Smooth muscle cell (in vitro differentiated cells): ENCODE measurements around the gene GPR85. TPM values are rescaled to one million over a fixed set of nuclear protein-coding genes. Genes with fewer than 3 reads are reported as not detected.

Experiments used
- DNase-seq: peaks from one replicate; lab custom pipeline; 2025; ENCODE audit not compliant: unreplicated experiment; lab: John Stamatoyannopoulos, UW
- H2AFZ ChIP-seq: fragments of 200-600 bp; sonication (generic); 2 replicates; pipeline ENCODE4 v1.6.0; 2016; ENCODE audit warnings: antibody characterized with exemption, low read depth, mild to moderate bottlenecking
- H3F3A ChIP-seq: fragments of 200-600 bp; sonication (generic); 2 replicates; pipeline ENCODE4 v1.6.0; 2017; ENCODE audit warnings: antibody characterized with exemption, low read depth
- H3K27ac ChIP-seq: fragments of 200-600 bp; sonication (generic); 2 replicates; pipeline ENCODE4 v1.5.1; 2016; ENCODE audit warnings: low read depth, mild to moderate bottlenecking
- H3K27me3 ChIP-seq: fragments of 200-600 bp; sonication (generic); 2 replicates; pipeline ENCODE4 v1.6.1; 2016; ENCODE audit warnings: low read depth, mild to moderate bottlenecking
- H3K36me3 ChIP-seq: fragments of 200-600 bp; sonication (generic); 2 replicates; pipeline ENCODE4 v1.5.1; 2016; ENCODE audit warnings: low read depth
- H3K4me1 ChIP-seq: fragments of 200-600 bp; sonication (generic); 2 replicates; pipeline ENCODE4 v1.5.1; 2016; ENCODE audit warnings: low read depth
- H3K4me2 ChIP-seq: fragments of 200-600 bp; sonication (generic); 2 replicates; pipeline ENCODE4 v1.6.0; 2016; ENCODE audit warnings: mild to moderate bottlenecking
- H3K4me3 ChIP-seq: fragments of 200-600 bp; sonication (generic); 2 replicates; pipeline ENCODE4 v1.5.1; 2016; ENCODE audit warnings: mild to moderate bottlenecking
- H3K79me2 ChIP-seq: fragments of 200-600 bp; sonication (generic); 2 replicates; pipeline ENCODE4 v1.6.0; 2016; ENCODE audit warnings: low read depth, mild to moderate bottlenecking
- H3K9ac ChIP-seq: fragments of 200-600 bp; sonication (generic); 2 replicates; pipeline ENCODE4 v1.6.0; 2016; ENCODE audit warnings: low read depth
- H3K9me3 ChIP-seq: fragments of 200-600 bp; sonication (generic); replicated peaks from 2 replicates; pipeline ENCODE4 v1.5.1; 2016; ENCODE audit warnings: low read depth
- H4K20me1 ChIP-seq: fragments of 200-600 bp; sonication (generic); 2 replicates; pipeline ENCODE4 v1.6.0; 2016; ENCODE audit warnings: low read depth
- CTCF ChIP-seq: fragments of 200-600 bp; sonication (generic); IDR thresholded peaks from 2 replicates; pipeline ENCODE4 v1.5.1; 2017; ENCODE audit warnings: borderline replicate concordance, mild to moderate bottlenecking, antibody characterized with exemption; ENCODE audit not compliant: insufficient read depth, poor library complexity, severe bottlenecking
- WGBS: methylation state at CpG from one replicate; pipeline ENCODE4 v1.1.7; 2016; ENCODE audit warnings: low lambda C conversion rate; 5-methylcytosine and 5-hydroxymethylcytosine counted together
- polyA plus RNA-seq: library from polyadenylated mRNA; unstranded; fragments of >200 nt; fragmentation: Nextera tagmentation; extraction: Ambion mirVana; gene quantifications from 2 replicates; pipeline ENCODE4 v1.2.1, GENCODE V29; 2016
- total RNA-seq: library from RNA; depleted of rRNA; stranded (reverse); fragments of >200 nt; gene quantifications from 2 replicates; pipeline ENCODE4 v1.2.3, GENCODE V29; 2014

The GPR85 gene
- total and polyA plus RNA-seq, 2 experiments from 2014 or later: 0.93 to 1.9 TPM

DNA sequence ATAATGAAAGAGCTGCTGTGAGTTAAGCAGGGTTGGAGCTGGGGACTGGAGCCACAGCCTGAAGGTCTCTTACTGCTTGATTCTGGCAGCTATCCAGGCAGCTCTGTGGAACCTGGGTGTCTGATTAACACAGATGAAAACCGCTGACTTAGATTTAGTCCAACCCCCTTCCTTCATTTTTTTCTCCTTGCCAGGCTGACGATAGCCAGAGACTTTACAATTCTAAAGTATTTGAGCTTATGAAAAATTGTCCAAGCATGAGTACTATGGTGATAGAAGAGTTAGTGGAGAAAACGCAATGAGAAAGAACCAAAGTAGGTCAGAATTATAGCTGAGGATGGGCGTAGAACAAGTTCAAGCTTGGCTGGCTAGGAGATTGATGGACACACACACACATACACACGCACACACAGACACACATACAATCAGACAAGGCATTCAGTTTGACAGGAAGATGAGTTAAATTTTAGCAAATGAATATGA lies 13.5 kb upstream of the GPR85 start:
- H3K36me3 ChIP-seq: no peaks in the 10 kb centered on the region
- no peaks in the 10 kb centered on the region for H4K20me1 ChIP-seq
- peak overlapping the region; percentile 34 for H2AFZ ChIP-seq
- no peaks in the 10 kb centered on the region for H3K79me2 ChIP-seq
- H3K4me1 ChIP-seq: peaks cover 8% of the 10 kb centered on the region
- WGBS: 46% methylated on average over 5 of the region's 5 CpGs
- TF ChIP-seq CTCF: no peak
- H3K27ac ChIP-seq: peak overlapping the region; percentile 78
- peak; percentile 2 for DNase-seq
- H3K4me2 ChIP-seq: peak overlapping the region; percentile 65
- no peaks in the 10 kb centered on the region for H3K9me3 ChIP-seq
- no peaks in the 10 kb centered on the region for H3F3A ChIP-seq
- H3K4me3 ChIP-seq: peak overlapping the region; percentile 12
- H3K27me3 ChIP-seq: no peaks in the 10 kb centered on the region
- H3K9ac ChIP-seq: peak overlapping the region; percentile 39

DNA sequence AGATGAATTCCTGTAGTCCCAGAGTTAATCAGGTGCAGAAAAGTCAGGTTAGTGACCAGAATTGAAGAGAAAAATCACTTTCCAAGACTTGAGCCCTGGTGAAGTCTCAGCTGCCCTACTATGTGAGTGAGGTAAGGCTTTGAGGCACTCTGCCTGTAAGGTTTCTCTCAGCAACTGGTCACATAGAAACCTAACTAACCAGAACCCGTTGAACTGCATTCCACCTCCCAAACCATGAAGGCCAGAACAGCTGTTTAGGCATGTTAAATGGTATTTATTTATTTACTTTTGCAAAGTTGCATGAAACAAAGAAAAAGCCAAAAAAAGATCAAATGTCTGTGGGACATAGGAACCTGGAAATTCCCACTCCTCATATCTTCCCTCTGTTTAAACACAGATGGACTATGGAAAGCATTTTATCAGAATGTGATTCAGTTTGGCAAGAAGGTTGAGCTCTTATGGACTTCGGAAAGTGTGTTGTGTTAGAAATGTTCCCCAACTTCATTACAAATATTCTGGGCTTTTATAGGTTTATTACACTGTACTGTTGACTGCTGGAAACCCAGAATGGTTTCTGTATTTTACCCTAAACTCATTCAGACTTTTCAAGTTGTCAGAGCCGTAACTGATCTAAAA lies 12.8 kb upstream of the GPR85 start:
- H4K20me1 ChIP-seq: no peaks in the 10 kb centered on the region
- peak overlapping the region; percentile 39 for H3K9ac ChIP-seq
- H3K79me2 ChIP-seq: no peaks in the 10 kb centered on the region
- no peak for TF ChIP-seq CTCF
- H3K9me3 ChIP-seq: no peaks in the 10 kb centered on the region
- no peak for DNase-seq
- no peaks in the 10 kb centered on the region for H3K27me3 ChIP-seq
- H3K4me1 ChIP-seq: peaks cover 8% of the 10 kb centered on the region
- peak overlapping the region; percentile 78 for H3K27ac ChIP-seq
- H3K36me3 ChIP-seq: no peaks in the 10 kb centered on the region
- no peaks in the 10 kb centered on the region for H3F3A ChIP-seq
- peak overlapping the region; percentile 65 for H3K4me2 ChIP-seq
- peak overlapping the region; percentile 12 for H3K4me3 ChIP-seq
- H2AFZ ChIP-seq: peak overlapping the region; percentile 34
- 53% methylated on average over 3 of the region's 3 CpGs for WGBS

DNA sequence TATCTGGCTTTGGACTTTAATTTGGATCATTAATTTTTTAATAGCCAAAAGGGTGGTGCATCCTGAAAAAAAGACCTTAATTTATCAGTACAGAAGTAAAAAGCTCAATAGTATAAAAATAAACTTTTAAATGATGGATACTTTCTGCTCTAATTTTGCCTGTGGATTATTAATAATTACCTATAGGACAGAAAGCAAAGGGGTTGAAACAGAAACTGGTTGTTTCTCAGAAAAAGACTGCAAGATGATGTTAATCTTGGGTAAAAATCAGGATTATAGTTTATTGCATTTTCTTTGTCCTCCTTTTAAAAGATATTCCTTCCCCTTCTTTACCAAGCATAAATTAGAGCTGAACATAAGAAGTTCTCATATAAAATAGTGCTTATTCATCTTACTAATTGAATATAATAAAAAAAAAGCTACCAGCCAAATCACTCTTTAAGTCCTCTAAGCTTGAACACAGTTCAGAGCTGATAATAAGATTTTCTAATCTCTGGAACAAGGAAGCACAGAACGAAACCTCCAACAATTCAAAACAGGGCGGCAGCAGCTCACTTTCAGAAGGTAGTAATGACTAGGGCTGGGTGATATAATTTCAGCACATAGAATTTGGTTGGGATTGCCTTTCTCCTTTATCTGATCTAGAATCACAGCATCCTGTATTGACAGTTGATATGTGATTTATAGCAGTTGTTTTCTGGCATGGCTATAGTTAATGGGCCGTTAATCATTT lies 8.1 kb upstream of the GPR85 start:
- H3K36me3 ChIP-seq: no peaks in the 10 kb centered on the region
- no peak for DNase-seq
- H4K20me1 ChIP-seq: no peaks in the 10 kb centered on the region
- H3K9ac ChIP-seq: no peak overlapping the region
- no peaks in the 10 kb centered on the region for H3K27me3 ChIP-seq
- H2AFZ ChIP-seq: no peak overlapping the region
- no peaks in the 10 kb centered on the region for H3K9me3 ChIP-seq
- peaks cover 6% of the 10 kb centered on the region for H3K4me1 ChIP-seq
- no peak overlapping the region for H3K4me3 ChIP-seq
- no peak overlapping the region for H3K27ac ChIP-seq
- H3K79me2 ChIP-seq: no peaks in the 10 kb centered on the region
- peaks cover 15% of the 10 kb centered on the region for H3F3A ChIP-seq
- no peak for TF ChIP-seq CTCF
- 65% methylated on average over 3 of the region's 3 CpGs for WGBS
- H3K4me2 ChIP-seq: no peak overlapping the region
